KG1 (cell line): ENCODE measurements around the gene MYL3.

ENCODE experiments used
- DNase-seq: peaks from one replicate; lab custom pipeline; 2025; lab: John Stamatoyannopoulos, UW

MYL3 gene

GRCh38 chr3:46865031-46865507, 1.8 kb upstream of the MYL3 start:
- DNase-seq = no peak

GRCh38 chr3:46864061-46864881, 1.0 kb upstream of the MYL3 start:
- no peak for DNase-seq

GRCh38 chr3:46862369-46863025, 747 bp downstream of the MYL3 start:
- DNase-seq = no peak

- no peak for DNase-seq
Measured at GRCh38 chr3:46861605-46862368, 1.5 kb downstream of the MYL3 start.

- DNase-seq = no peak
Measured at GRCh38 chr3:46860810-46861604, 2.2 kb downstream of the MYL3 start.

GRCh38 chr3:46860017-46860809, 3.0 kb downstream of the MYL3 start:
- DNase-seq = no peak

- DNase-seq = no peak
Measured at GRCh38 chr3:46859001-46859710, 4.1 kb downstream of the MYL3 start.

GRCh38 chr3:46858456-46858855, 4.8 kb downstream of the MYL3 start:
- DNase-seq = no peak

GRCh38 chr3:46857485-46858341, 5.5 kb downstream of the MYL3 start:
- DNase-seq = no peak

- no peak for DNase-seq
Measured at GRCh38 chr3:46856576-46857471, 6.4 kb downstream of the MYL3 start.

- DNase-seq = no peak
Measured at GRCh38 chr3:46854555-46854991, 8.7 kb downstream of the MYL3 start.

- no peak for DNase-seq
Measured at GRCh38 chr3:46853441-46854415, 9.5 kb downstream of the MYL3 start.

- DNase-seq = no peak
Measured at GRCh38 chr3:46852839-46853355, 10.3 kb downstream of the MYL3 start.

GRCh38 chr3:46852334-46852720, 10.9 kb downstream of the MYL3 start:
- no peak for DNase-seq

GRCh38 chr3:46851364-46852333, 11.6 kb downstream of the MYL3 start:
- no peak for DNase-seq

- no peak for DNase-seq
Measured at GRCh38 chr3:46850468-46850779, 12.8 kb downstream of the MYL3 start.
